HEK293 (cell line): Measurements from ENCODE around the gene FFAR1.

ENCODE experiments used
- CTCF ChIA-PET: fragments of 350-600 bp; formaldehyde crosslinking; extraction: SDS; loops from one replicate; lab custom pipeline; 2021; ENCODE audit warnings: antibody characterized with exemption; lab: Yijun Ruan, JAX
- POLR2A ChIA-PET: fragments of 300-600 bp; formaldehyde crosslinking; extraction: SDS; loops from one replicate; lab custom pipeline; 2020; ENCODE audit warnings: antibody characterized with exemption, inconsistent platforms; lab: Yijun Ruan, JAX
- H3K27ac ChIP-seq: fragments of 200-500 bp; sonication (Bioruptor generic); 2 replicates; pipeline ENCODE4 v1.5.1; 2014; ENCODE audit warnings: low read depth, low read length, control low read depth, inconsistent platforms; ENCODE audit errors: extremely low read depth
- H3K36me3 ChIP-seq, 2 experiments: fragments of 200-500 bp in 1 of 2; sonication (Bioruptor generic) in 1 of 2; 1 replicate in 1 of 2; 2 replicates in 1 of 2; pipeline ENCODE4 v1.5.1; 2014 to 2017; ENCODE audit warnings: inconsistent platforms in 2 of 2, low read length in 2 of 2; ENCODE audit not compliant: control insufficient read depth in 2 of 2, insufficient read depth in 1 of 2
- H3K4me1 ChIP-seq: fragments of 200-500 bp; sonication (Bioruptor generic); 2 replicates; pipeline ENCODE4 v1.5.1; 2014; ENCODE audit warnings: mild to moderate bottlenecking, low read length, inconsistent platforms; ENCODE audit not compliant: control insufficient read depth, insufficient read depth
- H3K4me3 ChIP-seq: 2 replicates; pipeline ENCODE4 v1.5.1; 2011; ENCODE audit warnings: low read depth, mild to moderate bottlenecking, control low read depth, low read length, moderate library complexity
- H3K9me3 ChIP-seq: fragments of 200-500 bp; sonication (Bioruptor generic); 2 replicates; pipeline ENCODE4 v1.5.1; 2014; ENCODE audit warnings: low read depth, low read length, inconsistent platforms; ENCODE audit not compliant: control insufficient read depth, insufficient read depth
- CTCF ChIP-seq: fragments of 450-650 bp; formaldehyde crosslinking; IDR thresholded peaks from 2 replicates; pipeline ENCODE4 v1.5.1; 2016; ENCODE audit warnings: missing biosample characterization, missing genetic modification characterization
- GLIS1 ChIP-seq: fragments of 450-650 bp; formaldehyde crosslinking; IDR thresholded peaks from 2 replicates; pipeline ENCODE4 v1.5.1; 2016; ENCODE audit warnings: missing biosample characterization, missing genetic modification characterization
- GLIS2 ChIP-seq: fragments of 450-650 bp; formaldehyde crosslinking; IDR thresholded peaks from 2 replicates; pipeline ENCODE4 v1.5.1; 2016; ENCODE audit warnings: missing biosample characterization, missing genetic modification characterization
- KLF9 ChIP-seq: fragments of 450-650 bp; formaldehyde crosslinking; IDR thresholded peaks from 2 replicates; pipeline ENCODE4 v1.5.1; 2016; ENCODE audit warnings: missing biosample characterization, missing genetic modification characterization, low read depth
- MZF1 ChIP-seq: fragments of 450-650 bp; formaldehyde crosslinking; IDR thresholded peaks from 2 replicates; pipeline ENCODE4 v1.5.1; 2017; ENCODE audit warnings: missing biosample characterization, missing genetic modification characterization, borderline replicate concordance
- ZBTB44 ChIP-seq: fragments of 450-650 bp; IDR thresholded peaks from 2 replicates; pipeline ENCODE4 v1.5.1; 2018; ENCODE audit warnings: missing biosample characterization, mild to moderate bottlenecking, missing genetic modification characterization
- ZIC2 ChIP-seq: fragments of 450-650 bp; formaldehyde crosslinking; IDR thresholded peaks from 2 replicates; pipeline ENCODE4 v1.5.1; 2016; ENCODE audit warnings: missing biosample characterization, missing genetic modification characterization
- ZNF138 ChIP-seq: fragments of 450-650 bp; formaldehyde crosslinking; IDR thresholded peaks from 2 replicates; pipeline ENCODE4 v1.5.1; 2016; ENCODE audit warnings: missing biosample characterization, missing genetic modification characterization, borderline replicate concordance
- ZNF174 ChIP-seq: fragments of 450-650 bp; formaldehyde crosslinking; IDR thresholded peaks from 2 replicates; pipeline ENCODE4 v1.5.0; 2017; ENCODE audit warnings: missing biosample characterization, mild to moderate bottlenecking, missing genetic modification characterization
- ZNF398 ChIP-seq: fragments of 450-650 bp; formaldehyde crosslinking; IDR thresholded peaks from 2 replicates; pipeline ENCODE4 v1.5.1; 2017; ENCODE audit warnings: missing biosample characterization, missing genetic modification characterization
- ZNF423 ChIP-seq: fragments of 450-650 bp; formaldehyde crosslinking; IDR thresholded peaks from 2 replicates; pipeline ENCODE4 v1.5.1; 2016; ENCODE audit warnings: missing biosample characterization, missing genetic modification characterization
- ZNF549 ChIP-seq: fragments of 450-650 bp; IDR thresholded peaks from 2 replicates; pipeline ENCODE4 v1.5.1; 2018; ENCODE audit warnings: missing biosample characterization, missing genetic modification characterization, mild to moderate bottlenecking, inconsistent platforms, moderate library complexity
- ZNF610 ChIP-seq: fragments of 450-650 bp; formaldehyde crosslinking; IDR thresholded peaks from 2 replicates; pipeline ENCODE4 v1.5.1; 2016; ENCODE audit warnings: missing biosample characterization, missing genetic modification characterization, borderline replicate concordance
- ZNF624 ChIP-seq: fragments of 450-650 bp; formaldehyde crosslinking; IDR thresholded peaks from 2 replicates; pipeline ENCODE4 v1.5.1; 2017; ENCODE audit warnings: missing biosample characterization, missing genetic modification characterization
- ZNF654 ChIP-seq: fragments of 450-650 bp; formaldehyde crosslinking; IDR thresholded peaks from 2 replicates; pipeline ENCODE4 v1.5.1; 2016; ENCODE audit warnings: low read depth, missing biosample characterization, missing genetic modification characterization
- ZNF677 ChIP-seq: fragments of 450-650 bp; IDR thresholded peaks from 2 replicates; pipeline ENCODE4 v1.5.0; 2018; ENCODE audit warnings: missing biosample characterization, mild to moderate bottlenecking, missing genetic modification characterization, moderate library complexity
- ZSCAN18 ChIP-seq: fragments of 450-650 bp; formaldehyde crosslinking; IDR thresholded peaks from 2 replicates; pipeline ENCODE4 v1.5.1; 2016; ENCODE audit warnings: missing biosample characterization, missing genetic modification characterization
- TF ChIP-seq, protein P1 (sequence below): fragments of 450-650 bp; formaldehyde crosslinking; IDR thresholded peaks from 2 replicates; pipeline ENCODE4 v1.5.1; 2016; ENCODE audit warnings: missing biosample characterization, missing genetic modification characterization
- TF ChIP-seq, protein P2 (sequence below): fragments of 450-650 bp; formaldehyde crosslinking; IDR thresholded peaks from 2 replicates; pipeline ENCODE4 v1.5.1; 2016; ENCODE audit warnings: missing biosample characterization, missing genetic modification characterization

FFAR1 gene

DNA sequence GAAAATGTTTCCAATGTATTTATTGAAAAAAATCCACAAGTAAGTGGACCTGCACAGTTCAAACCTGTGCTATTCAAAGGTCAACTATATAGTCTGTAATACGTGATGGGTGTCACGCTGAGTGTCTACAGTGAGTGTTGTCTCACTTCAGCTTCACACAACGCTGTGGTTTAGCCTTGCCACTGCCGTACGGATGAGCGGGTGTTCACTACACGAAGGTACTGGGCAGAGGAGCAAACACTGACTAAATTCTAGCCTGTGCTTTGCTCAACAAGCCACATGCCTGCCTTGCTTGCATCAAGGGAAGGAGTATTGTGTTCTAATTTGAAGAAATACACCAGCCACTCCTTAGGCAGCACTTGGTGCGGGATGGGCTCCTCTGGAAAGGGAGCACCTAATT, 7.2 kb downstream of the FFAR1 start (continued):
- TF ChIP-seq ZNF138 (tag by site-specific recombination) (no peak), ZBTB44 (tag by site-specific recombination) (no peak), MZF1 (tag by site-specific recombination) (no peak), GLIS2 (tag by site-specific recombination) (no peak)

DNA sequence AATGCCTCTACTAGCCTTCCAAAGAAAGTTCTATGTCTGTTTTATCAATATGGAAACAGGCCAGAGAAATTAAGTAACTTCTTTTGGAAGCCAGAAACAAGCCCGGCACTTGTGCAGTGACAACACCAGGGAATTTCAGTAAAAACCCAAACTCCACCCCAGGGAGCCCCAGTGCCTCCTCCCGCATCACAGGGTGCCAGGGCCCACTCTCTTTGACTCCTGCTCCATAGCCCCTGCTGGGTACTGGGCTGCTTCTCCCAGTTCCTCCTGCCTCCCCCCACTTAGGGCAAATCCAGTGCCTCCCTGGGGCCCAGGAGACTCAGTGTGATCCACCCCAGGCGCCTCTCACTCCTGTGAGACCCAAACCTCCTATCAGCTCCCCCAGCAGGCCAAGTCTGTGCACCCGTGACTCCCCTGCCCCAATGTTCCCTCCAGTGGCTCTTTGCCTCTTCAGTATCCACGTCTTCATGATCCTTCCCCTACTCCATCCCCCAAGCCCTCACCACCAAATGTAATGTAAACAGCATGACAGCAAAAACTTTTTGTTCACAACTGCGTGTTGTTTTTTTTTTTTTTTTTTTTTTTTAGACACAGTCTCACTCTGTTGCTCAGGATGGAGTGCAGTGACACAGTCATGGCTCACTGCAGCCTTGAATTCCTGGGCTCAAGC, 8.2 kb downstream of the FFAR1 start:
- H3K27ac ChIP-seq = no peak overlapping the region
- no peak for TF ChIP-seq ZNF624 (tag by site-specific recombination)
- TF ChIP-seq GLIS1 (tag by site-specific recombination) = 0 out of 2 replicates have a peak, but pooled peaks have one; percentile 13
- no peak for TF ChIP-seq ZNF549
- TF ChIP-seq CTCF (tag by site-specific recombination) = peak; percentile 49; the same call in 1 of the 2 replicates
- TF ChIP-seq ZIC2 (tag by site-specific recombination) = peak; percentile 99
- peak; percentile 18; the same call in 1 of the 2 replicates for TF ChIP-seq ZNF423
- TF ChIP-seq, protein P1, sequence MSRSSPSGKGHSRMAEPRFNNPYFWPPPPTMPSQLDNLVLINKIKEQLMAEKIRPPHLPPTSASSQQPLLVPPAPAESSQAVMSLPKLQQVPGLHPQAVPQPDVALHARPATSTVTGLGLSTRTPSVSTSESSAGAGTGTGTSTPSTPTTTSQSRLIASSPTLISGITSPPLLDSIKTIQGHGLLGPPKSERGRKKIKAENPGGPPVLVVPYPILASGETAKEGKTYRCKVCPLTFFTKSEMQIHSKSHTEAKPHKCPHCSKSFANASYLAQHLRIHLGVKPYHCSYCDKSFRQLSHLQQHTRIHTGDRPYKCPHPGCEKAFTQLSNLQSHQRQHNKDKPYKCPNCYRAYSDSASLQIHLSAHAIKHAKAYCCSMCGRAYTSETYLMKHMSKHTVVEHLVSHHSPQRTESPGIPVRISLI (tag by site-specific recombination) = peak; percentile 28; the same call in 1 of the 2 replicates
- TF ChIP-seq ZSCAN18 (tag by site-specific recombination) = no peak
- no peak overlapping the region for H3K4me3 ChIP-seq
- no peaks in the 10 kb centered on the region for H3K4me1 ChIP-seq
- ChIA-PET CTCF (interaction anchor here (0.7 to 10.6 kb wide), 12 partner anchors 8 to 1535 kb away, joined by 3 to 237 read pairs (median 5); partner anchors contain the start of gene KRTDAP), POLR2A (interaction anchor here (0.5 to 0.7 kb wide), 2 partner anchors 72 to 527 kb away, joined by 5 to 6 read pairs; no protein-coding TSS in a partner anchor)
- H3K36me3 ChIP-seq = no peaks in the 10 kb centered on the region; a peak in 1 of 3 replicates
- no peaks in the 10 kb centered on the region for H3K9me3 ChIP-seq

GRCh38 chr19:35357867-35358573, 10.3 kb downstream of the FFAR1 start, which contains the start of gene FFAR3:
Gene FFAR3 (plus strand): TSS chr19:35358460. CDS start chr19:35358891, 431 bp downstream.
- H3K27ac ChIP-seq = no peak within 1 kb of the TSS
- no peaks in the 10 kb centered on the region for H3K4me1 ChIP-seq
- POLR2A ChIA-PET = no interaction called here
- CTCF ChIA-PET = interaction anchor here (0.5 to 10.6 kb wide), 7 partner anchors 19 to 191 kb away, joined by 3 to 237 read pairs (median 6); partner anchors contain the start of gene KRTDAP
- H3K4me3 ChIP-seq = no peak within 1 kb of the TSS
- H3K9me3 ChIP-seq = no peaks in the 10 kb centered on the region
- no peaks in the 10 kb centered on the region; a peak in 1 of 3 replicates for H3K36me3 ChIP-seq
- no peak for TF ChIP-seq MZF1 (tag by site-specific recombination)
- no peak for TF ChIP-seq KLF9
- TF ChIP-seq ZNF654 (tag by site-specific recombination) = no peak
- TF ChIP-seq ZNF610 = no peak
- no peak for TF ChIP-seq ZNF398
- TF ChIP-seq ZNF174 = no peak
- TF ChIP-seq ZNF677 = no peak
- TF ChIP-seq, protein P2, sequence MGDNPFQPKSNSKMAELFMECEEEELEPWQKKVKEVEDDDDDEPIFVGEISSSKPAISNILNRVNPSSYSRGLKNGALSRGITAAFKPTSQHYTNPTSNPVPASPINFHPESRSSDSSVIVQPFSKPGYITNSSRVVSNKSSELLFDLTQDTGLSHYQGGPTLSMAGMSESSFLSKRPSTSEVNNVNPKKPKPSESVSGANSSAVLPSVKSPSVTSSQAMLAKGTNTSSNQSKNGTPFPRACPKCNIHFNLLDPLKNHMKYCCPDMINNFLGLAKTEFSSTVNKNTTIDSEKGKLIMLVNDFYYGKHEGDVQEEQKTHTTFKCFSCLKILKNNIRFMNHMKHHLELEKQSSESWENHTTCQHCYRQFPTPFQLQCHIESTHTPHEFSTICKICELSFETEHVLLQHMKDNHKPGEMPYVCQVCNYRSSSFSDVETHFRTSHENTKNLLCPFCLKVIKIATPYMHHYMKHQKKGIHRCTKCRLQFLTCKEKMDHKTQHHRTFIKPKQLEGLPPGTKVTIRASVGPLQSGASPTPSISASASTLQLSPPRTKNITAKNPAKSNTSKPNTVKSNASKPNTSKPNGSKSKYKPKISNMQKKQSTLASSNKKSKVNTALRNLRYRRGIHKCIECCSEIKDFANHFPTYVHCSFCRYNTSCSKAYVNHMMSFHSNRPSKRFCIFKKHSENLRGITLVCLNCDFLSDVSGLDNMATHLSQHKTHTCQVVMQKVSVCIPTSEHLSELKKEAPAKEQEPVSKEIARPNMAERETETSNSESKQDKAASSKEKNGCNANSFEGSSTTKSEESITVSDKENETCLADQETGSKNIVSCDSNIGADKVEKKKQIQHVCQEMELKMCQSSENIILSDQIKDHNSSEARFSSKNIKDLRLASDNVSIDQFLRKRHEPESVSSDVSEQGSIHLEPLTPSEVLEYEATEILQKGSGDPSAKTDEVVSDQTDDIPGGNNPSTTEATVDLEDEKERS (tag by site-specific recombination) = no peak
